K562 (cell line): ENCODE data around the gene SLC20A1. TPM values are rescaled to one million over a fixed set of nuclear protein-coding genes. Genes with fewer than 3 reads are reported as not detected.

ENCODE experiments used
- CCNT2 ChIP-seq: IDR thresholded peaks from 2 replicates; pipeline ENCODE4 v1.6.1; 2011; ENCODE audit warnings: borderline replicate concordance, low read depth, mild to moderate bottlenecking, moderate library complexity, mixed read lengths, low read length; ENCODE audit not compliant: insufficient read length; ENCODE audit errors: extremely low read depth
- CREB1 ChIP-seq, 2 experiments: sonication (generic) in 1 of 2; formaldehyde crosslinking in 1 of 2; IDR thresholded peaks; 2 replicates each; pipeline versions ENCODE4 v1.6.1 to v1.8.0; 2012 to 2022; ENCODE audit warnings: inconsistent platforms in 1 of 2, mild to moderate bottlenecking in 1 of 2, missing genetic modification reagents in 1 of 2, moderate library complexity in 1 of 2
- ERF ChIP-seq: fragments of 450-650 bp; formaldehyde crosslinking; IDR thresholded peaks from 2 replicates; pipeline ENCODE4 v1.4.0; 2020; ENCODE audit warnings: mild to moderate bottlenecking, mixed read lengths
- FOS ChIP-seq: IDR thresholded peaks from 3 replicates; pipeline ENCODE4 v1.6.1; 2011; ENCODE audit not compliant: insufficient read length; ENCODE audit errors: extremely low read depth
- HNRNPLL ChIP-seq: fragments of 200-400 bp; formaldehyde crosslinking; IDR thresholded peaks from 2 replicates; pipeline ENCODE4 v1.6.1; 2017; ENCODE audit warnings: low read length, low read depth, mild to moderate bottlenecking; ENCODE audit not compliant: poor library complexity, severe bottlenecking
- MYC ChIP-seq, 2 experiments: fragments of 250-450 bp in 1 of 2; sonication (Bioruptor Pico) in 1 of 2; IDR thresholded peaks; 2 replicates each; pipeline versions ENCODE4 v1.5.1 to v1.6.1; 2012 to 2021; ENCODE audit warnings: low read depth in 2 of 2, borderline replicate concordance in 1 of 2, improper control_type of control experiment in 1 of 2, low read length in 1 of 2, mild to moderate bottlenecking in 1 of 2, moderate library complexity in 1 of 2
- POLR2A ChIP-seq: fragments of 450-650 bp; conservative IDR thresholded peaks from 2 replicates; pipeline ENCODE4 v1.6.1; 2016
- RBM22 ChIP-seq: fragments of 200-400 bp; formaldehyde crosslinking; IDR thresholded peaks from 2 replicates; pipeline ENCODE4 v1.6.1; 2018; ENCODE audit warnings: low read length, low read depth; ENCODE audit not compliant: poor library complexity, severe bottlenecking
- RBM25 ChIP-seq: fragments of 200-400 bp; formaldehyde crosslinking; IDR thresholded peaks from 2 replicates; pipeline ENCODE4 v1.6.1; 2018; ENCODE audit warnings: low read length, low read depth, moderate library complexity; ENCODE audit not compliant: severe bottlenecking
- SAP30 ChIP-seq: fragments of 200-600 bp; sonication (generic); IDR thresholded peaks from 2 replicates; pipeline ENCODE4 v1.6.1; 2012; ENCODE audit warnings: borderline replicate concordance, low read depth, mild to moderate bottlenecking, moderate library complexity, low read length, control low read depth, inconsistent platforms; ENCODE audit not compliant: insufficient read depth, poor library complexity, severe bottlenecking
- SIN3A ChIP-seq, 2 experiments: fragments of 150-350 bp in 1 of 2; IDR thresholded peaks; 2 replicates each; pipeline ENCODE4 v1.6.1; 2011 to 2016; ENCODE audit warnings: borderline replicate concordance in 2 of 2, low read depth in 2 of 2, low read length in 2 of 2, mild to moderate bottlenecking in 2 of 2, moderate library complexity in 2 of 2; ENCODE audit not compliant: control insufficient read depth in 1 of 2
- SOX6 ChIP-seq: fragments of 450-650 bp; IDR thresholded peaks from 2 replicates; pipeline ENCODE4 v1.6.1; 2014; ENCODE audit warnings: mild to moderate bottlenecking
- XRCC4 ChIP-seq: IDR thresholded peaks from one replicate; pipeline ENCODE4 v1.6.1; 2011; ENCODE audit not compliant: insufficient read depth, insufficient read length; ENCODE audit errors: extremely low read depth
- ZBTB33 ChIP-seq: sonication (generic); formaldehyde crosslinking; IDR thresholded peaks from 2 replicates; pipeline ENCODE4 v1.8.1; 2023; ENCODE audit warnings: mild to moderate bottlenecking, missing genetic modification reagents
- ZEB2 ChIP-seq: fragments of 450-650 bp; IDR thresholded peaks from 2 replicates; pipeline ENCODE4 v1.6.1; 2016
- ZNF57 ChIP-seq: fragments of 450-650 bp; formaldehyde crosslinking; IDR thresholded peaks from 2 replicates; pipeline ENCODE4 v1.4.0; 2020; ENCODE audit warnings: mild to moderate bottlenecking, moderate library complexity
- ZNF592 ChIP-seq: fragments of 450-650 bp; IDR thresholded peaks from 2 replicates; pipeline ENCODE4 v1.6.1; 2017; ENCODE audit warnings: antibody characterized with exemption, mild to moderate bottlenecking
- polyA plus RNA-seq, 8 experiments: library from polyadenylated mRNA; depleted of rRNA in 4 of 8; stranded (reverse) in 5 of 8; unstranded in 3 of 8; fragments of >200 nt; fragmentation: Nextera tagmentation in 2 of 8; fragmentation: Illumina TruSeq in 1 of 8; extraction: Ambion mirVana in 2 of 8; extraction: Trizol in 1 of 8; gene quantifications; 2 replicates each; pipeline versions ENCODE4 v1.2.1 to v1.2.3, GENCODE V29; 2011 to 2014; ENCODE audit warnings: inconsistent platforms in 1 of 8, missing spikeins in 1 of 8
- total RNA-seq, 7 experiments: library from RNA; depleted of rRNA in 6 of 7; stranded (reverse); fragments of >200 nt in 6 of 7; fragmentation: Illumina TruSeq in 2 of 7; extraction: Trizol in 2 of 7; gene quantifications; 2 replicates each; pipeline versions ENCODE4 v1.2.1 to v1.2.3, GENCODE V29; 2011 to 2021; ENCODE audit warnings: low replicate concordance in 1 of 7

SLC20A1 gene
- total and polyA plus RNA-seq, 9 of the 15 experiments (the other 6 are each of a cell fraction or from before 2014, with no cell fraction given): 53.8 to 150 (median 74.7) TPM

- TF ChIP-seq SIN3A (IDR thresholded peaks at IDR 0.05; ENCODE audit: borderline replicate concordance in 2 of 2, control insufficient read depth in 1 of 2, low read depth in 2 of 2, low read length in 2 of 2) (peak; percentile 76 to 92; a peak in 3 of 4 replicates), ZNF57 (CRISPR knock-in tag) (no peak), RBM22 (peak; percentile 82), SAP30 (peak; percentile 59), CREB1 (IDR thresholded peaks at IDR 0.05) (peak; percentile 69), CREB1 (CRISPR knock-in tag; IDR thresholded peaks at IDR 0.05) (peak; percentile 71), ZEB2 (0 out of 2 replicates have a peak, but pooled peaks have one; percentile 23), ERF (CRISPR knock-in tag) (no peak), RBM25 (peak; percentile 58), SOX6 (0 out of 2 replicates have a peak, but pooled peaks have one; percentile 30), FOS (no peak), ZBTB33 (CRISPR knock-in tag) (0 out of 2 replicates have a peak, but pooled peaks have one; percentile 23), CCNT2 (peak; percentile 90), MYC (IDR thresholded peaks at IDR 0.05; ENCODE audit: low read depth, low read length) (peak; percentile 95), MYC (CRISPR knock-in tag; IDR thresholded peaks at IDR 0.05; ENCODE audit: borderline replicate concordance, low read depth) (no peak), POLR2A (peak; percentile 99), ZNF592 (peak; percentile 68), HNRNPLL (no peak), XRCC4 (no peak)
These were observed at the start of gene SLC20A1 (continued) for GRCh38 chr2:112645310-112646101.
